K562 (cell line): ENCODE measurements around the gene ABHD5. TPM values are rescaled to one million over a fixed set of nuclear protein-coding genes. Genes with fewer than 3 reads are reported as not detected.

Experiments used
- ATAC-seq: fragments of 200-7000 bp; cut with Tn5 transposase; 3 replicates; pipeline ENCODE4 v1.9.1; 2020; ENCODE audit warnings: moderate library complexity
- BruUV-seq: library from RNA; stranded (reverse); fragments of 400-500 nt; replicated peaks from 2 replicates; lab custom pipeline; 2021; lab: Mats Ljungman, UMichigan
- CTCF ChIA-PET: fragments of 300-600 bp; formaldehyde crosslinking; extraction: SDS; loops from one replicate; lab custom pipeline; 2021; ENCODE audit warnings: low intra/inter-chr PET ratio; lab: Yijun Ruan, JAX
- POLR2A ChIA-PET: fragments of 300-600, 350-650 bp; sonication (Branson Sonifier 250); formaldehyde crosslinking; extraction: SDS; loops from one replicate; lab custom pipeline; 2021; ENCODE audit warnings: antibody characterized with exemption, inconsistent platforms; lab: Yijun Ruan, JAX
- DNase-seq, 4 experiments: peaks; one replicate each; pipeline versions ENCODE4 v3.0.0 to v3.0.0-alpha.2; 2011 to 2018; ENCODE audit warnings: low spot score in 3 of 4, mixed read lengths in 3 of 4; ENCODE audit errors: extremely low read depth in 1 of 4
- FAIRE-seq: peaks from 2 replicates; lab custom pipeline; 2011; peaks lifted over from hg19 to GRCh38; lab: Jason Lieb, UNC
- H2AFZ ChIP-seq: 2 replicates; pipeline ENCODE4 v1.6.0; 2011; ENCODE audit warnings: low read depth, low read length, control low read depth, inconsistent platforms
- H3K27ac ChIP-seq: fragments of 200-600 bp; 3 replicates; pipeline ENCODE4 v1.8.0; 2011; ENCODE audit warnings: low read depth, mild to moderate bottlenecking, control low read depth, inconsistent platforms, low read length, moderate library complexity, mixed read lengths; ENCODE audit errors: extremely low read depth
- H3K27me3 ChIP-seq, 2 experiments: fragments of 300-600 bp in 1 of 2; 2 replicates in 1 of 2; 3 replicates in 1 of 2; pipeline versions ENCODE4 v1.6.0 to v1.8.0; 2011; ENCODE audit warnings: inconsistent platforms in 2 of 2, low read length in 2 of 2, mild to moderate bottlenecking in 1 of 2, mixed read lengths in 1 of 2, moderate library complexity in 1 of 2; ENCODE audit not compliant: control insufficient read depth in 2 of 2, insufficient read depth in 2 of 2
- H3K36me3 ChIP-seq: fragments of 300-600 bp; 3 replicates; pipeline ENCODE4 v1.8.0; 2011; ENCODE audit warnings: mild to moderate bottlenecking, low read length, inconsistent platforms; ENCODE audit not compliant: control insufficient read depth, insufficient read depth
- H3K4me1 ChIP-seq, 2 experiments: fragments of 200-600 bp in 1 of 2; replicated peaks in 1 of 2; 2 replicates in 1 of 2; 3 replicates in 1 of 2; pipeline versions ENCODE4 v1.5.1 to v1.8.0; 2011; ENCODE audit warnings: inconsistent platforms in 2 of 2, low read length in 2 of 2, mild to moderate bottlenecking in 1 of 2, mixed read lengths in 1 of 2, moderate library complexity in 1 of 2; ENCODE audit not compliant: control insufficient read depth in 2 of 2, insufficient read depth in 2 of 2
- H3K4me2 ChIP-seq: 2 replicates; pipeline ENCODE4 v1.6.1; 2011; ENCODE audit warnings: low read length, control low read depth, inconsistent platforms, mixed read lengths; ENCODE audit not compliant: insufficient read depth
- H3K4me3 ChIP-seq: fragments of 200-600 bp; sonication (generic), shearing (Covaris generic); 2 replicates; pipeline ENCODE4 v1.5.1; 2016; ENCODE audit warnings: control low read depth, inconsistent platforms
- H3K79me2 ChIP-seq: fragments of 200-600 bp; 3 replicates; pipeline ENCODE4 v1.8.0; 2011; ENCODE audit warnings: low read length, inconsistent platforms; ENCODE audit not compliant: control insufficient read depth, insufficient read depth
- H3K9ac ChIP-seq, 2 experiments: 2 replicates each; pipeline versions ENCODE4 v1.6.0 to v1.6.1; 2011; ENCODE audit warnings: low read depth in 2 of 2, low read length in 2 of 2, control low read depth in 1 of 2, inconsistent platforms in 1 of 2, mild to moderate bottlenecking in 1 of 2, mixed read lengths in 1 of 2; ENCODE audit not compliant: insufficient read depth in 1 of 2
- H3K9me1 ChIP-seq: one replicate; pipeline ENCODE4 v1.6.0; 2011; ENCODE audit warnings: inconsistent platforms, mild to moderate bottlenecking, low read length, moderate library complexity; ENCODE audit not compliant: control insufficient read depth, insufficient read depth
- H3K9me3 ChIP-seq: replicated peaks from 2 replicates; pipeline ENCODE4 v1.5.1; 2011; ENCODE audit warnings: low read depth, low read length, inconsistent platforms; ENCODE audit not compliant: control insufficient read depth, insufficient read depth
- H4K20me1 ChIP-seq: replicated peaks from 2 replicates; pipeline ENCODE4 v1.6.1; 2011; ENCODE audit warnings: low read length, inconsistent platforms, mixed read lengths; ENCODE audit not compliant: control insufficient read depth, insufficient read depth
- ARID2 ChIP-seq: fragments of 450-650 bp; IDR thresholded peaks from 2 replicates; pipeline ENCODE4 v1.6.1; 2017; ENCODE audit warnings: antibody characterized with exemption, mild to moderate bottlenecking
- DPF2 ChIP-seq: fragments of 450-650 bp; IDR thresholded peaks from 2 replicates; pipeline ENCODE4 v1.6.1; 2016
- MEIS2 ChIP-seq: fragments of 450-650 bp; IDR thresholded peaks from 2 replicates; pipeline ENCODE4 v1.6.1; 2014; ENCODE audit warnings: mild to moderate bottlenecking; ENCODE audit not compliant: partially characterized antibody
- PCBP1 ChIP-seq: fragments of 200-400 bp; formaldehyde crosslinking; IDR thresholded peaks from 2 replicates; pipeline ENCODE4 v1.6.1; 2018; ENCODE audit warnings: mild to moderate bottlenecking, low read depth, low read length; ENCODE audit not compliant: poor library complexity, severe bottlenecking
- SRSF1 ChIP-seq: fragments of 200-400 bp; formaldehyde crosslinking; IDR thresholded peaks from 2 replicates; pipeline ENCODE4 v1.6.1; 2017; ENCODE audit warnings: mild to moderate bottlenecking, low read depth, low read length, moderate library complexity
- ZNF23 ChIP-seq: fragments of 250-450 bp; sonication (Bioruptor Pico); IDR thresholded peaks from 2 replicates; pipeline ENCODE4 v1.4.0; 2020; ENCODE audit warnings: mild to moderate bottlenecking
- ZSCAN32 ChIP-seq: fragments of 450-650 bp; formaldehyde crosslinking; IDR thresholded peaks from 2 replicates; pipeline ENCODE4 v1.4.0; 2020; ENCODE audit warnings: mild to moderate bottlenecking, moderate library complexity
- WGBS: fragments of 100-300 bp; shearing (Covaris generic); methylation state at CpG from one replicate; pipeline ENCODE4 v1.1.6; 2016; ENCODE audit warnings: low coverage, mixed read lengths; ENCODE audit not compliant: insufficient coverage; ENCODE audit errors: missing lambda C conversion rate; 5-methylcytosine and 5-hydroxymethylcytosine counted together
- in situ Hi-C: fragments of 300-500 bp; cut with MboI; formaldehyde crosslinking; loops from 4 replicates; pipeline ENCODE4 v1.15.0; 2018; ENCODE audit warnings: inconsistent platforms, mixed read lengths
- intact Hi-C: fragments of 100-400 bp; cut with micrococcal nuclease; formaldehyde crosslinking; loops from 2 replicates; pipeline ENCODE4 v1.14.2; 2022
- polyA plus RNA-seq, 8 experiments: library from polyadenylated mRNA; depleted of rRNA in 4 of 8; stranded (reverse) in 5 of 8; unstranded in 3 of 8; fragments of >200 nt; fragmentation: Nextera tagmentation in 2 of 8; fragmentation: Illumina TruSeq in 1 of 8; extraction: Ambion mirVana in 2 of 8; extraction: Trizol in 1 of 8; gene quantifications; 2 replicates each; pipeline versions ENCODE4 v1.2.1 to v1.2.3, GENCODE V29; 2011 to 2014; ENCODE audit warnings: inconsistent platforms in 1 of 8, missing spikeins in 1 of 8
- total RNA-seq, 7 experiments: library from RNA; depleted of rRNA in 6 of 7; stranded (reverse); fragments of >200 nt in 6 of 7; fragmentation: Illumina TruSeq in 2 of 7; extraction: Trizol in 2 of 7; gene quantifications; 2 replicates each; pipeline versions ENCODE4 v1.2.1 to v1.2.3, GENCODE V29; 2011 to 2021; ENCODE audit warnings: low replicate concordance in 1 of 7
- TF ChIP-seq, protein P1 (sequence below): fragments of 450-650 bp; formaldehyde crosslinking; IDR thresholded peaks from 2 replicates; pipeline ENCODE4 v1.4.0; 2020; ENCODE audit warnings: mild to moderate bottlenecking, mixed read lengths

The ABHD5 gene
- total and polyA plus RNA-seq, 9 of the 15 experiments (the other 6 are each of a cell fraction or from before 2014, with no cell fraction given) = 27.8 to 61.7 (median 39.9) TPM

GRCh38 chr3:43762451-43762850 is 71.7 kb downstream of the ABHD5 start:
- CTCF ChIA-PET = no interaction called here
- H3K4me2 ChIP-seq = no peak overlapping the region
- BruUV-seq = no TSS peak
- no peak overlapping the region for H2AFZ ChIP-seq
- WGBS = 10% methylated on average over 6 of the region's 6 CpGs
- H3K79me2 ChIP-seq = no peaks in the 10 kb centered on the region
- no peak overlapping the region for H3K9ac ChIP-seq
- FAIRE-seq = no peak
- H3K4me3 ChIP-seq = no peak overlapping the region
- no peak overlapping the region for H3K27ac ChIP-seq
- peaks cover 0 to 5% of the 10 kb centered on the region in 2 experiments; a peak in 3 of 5 replicates for H3K4me1 ChIP-seq
- H4K20me1 ChIP-seq = no peaks in the 10 kb centered on the region
- in situ Hi-C loops = no loop called here
- H3K9me1 ChIP-seq = no peaks in the 10 kb centered on the region
- H3K36me3 ChIP-seq = no peaks in the 10 kb centered on the region
- POLR2A ChIA-PET = interaction anchor here (0.6 to 1.7 kb wide), 2 partner anchors 10 to 11 kb away, joined by 3 to 5 read pairs; no protein-coding TSS in a partner anchor
- intact Hi-C loops = loop anchor here (10.0 kb wide), 1 partner anchor 538 kb away; no protein-coding TSS in a partner anchor
- H3K9me3 ChIP-seq = no peaks in the 10 kb centered on the region
- ATAC-seq = no peak
- H3K27me3 ChIP-seq = no peaks in the 10 kb centered on the region; a peak in 1 of 5 replicates
- DNase-seq = no peak
- TF ChIP-seq, protein P1, sequence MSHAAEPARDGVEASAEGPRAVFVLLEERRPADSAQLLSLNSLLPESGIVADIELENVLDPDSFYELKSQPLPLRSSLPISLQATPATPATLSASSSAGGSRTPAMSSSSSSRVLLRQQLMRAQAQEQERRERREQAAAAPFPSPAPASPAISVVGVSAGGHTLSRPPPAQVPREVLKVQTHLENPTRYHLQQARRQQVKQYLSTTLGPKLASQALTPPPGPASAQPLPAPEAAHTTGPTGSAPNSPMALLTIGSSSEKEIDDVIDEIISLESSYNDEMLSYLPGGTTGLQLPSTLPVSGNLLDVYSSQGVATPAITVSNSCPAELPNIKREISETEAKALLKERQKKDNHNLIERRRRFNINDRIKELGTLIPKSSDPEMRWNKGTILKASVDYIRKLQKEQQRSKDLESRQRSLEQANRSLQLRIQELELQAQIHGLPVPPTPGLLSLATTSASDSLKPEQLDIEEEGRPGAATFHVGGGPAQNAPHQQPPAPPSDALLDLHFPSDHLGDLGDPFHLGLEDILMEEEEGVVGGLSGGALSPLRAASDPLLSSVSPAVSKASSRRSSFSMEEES = peak; percentile 46
- TF ChIP-seq ZSCAN32 (CRISPR knock-in tag) (no peak), MEIS2 (peak; percentile 33)

GRCh38 chr3:43764056-43764455 is 73.3 kb downstream of the ABHD5 start:
- Histone ChIP-seq H2AFZ (no peak overlapping the region), H3K9ac (no peak overlapping the region), H3K4me3 (no peak overlapping the region), H3K36me3 (no peaks in the 10 kb centered on the region), H3K27ac (no peak overlapping the region), H3K27me3 (no peaks in the 10 kb centered on the region; a peak in 1 of 5 replicates), H3K4me1 (peaks cover 1 to 3% of the 10 kb centered on the region in 2 experiments; a peak in 3 of 5 replicates), H3K9me3 (no peaks in the 10 kb centered on the region), H3K79me2 (no peaks in the 10 kb centered on the region), H3K4me2 (no peak overlapping the region), H4K20me1 (no peaks in the 10 kb centered on the region), H3K9me1 (no peaks in the 10 kb centered on the region)
- BruUV-seq = no TSS peak
- 34% methylated on average over 2 of the region's 2 CpGs for WGBS
- DNase-seq (no peak), ATAC-seq (no peak), FAIRE-seq (no peak)
- ChIA-PET CTCF (no interaction called here), POLR2A (no interaction called here)
- in situ Hi-C loops = no loop called here
- intact Hi-C loops = loop anchor here (10.0 kb wide), 1 partner anchor 539 kb away; no protein-coding TSS in a partner anchor
- TF ChIP-seq ARID2 (no peak), DPF2 (no peak), ZNF23 (CRISPR knock-in tag) (no peak), PCBP1 (no peak), SRSF1 (no peak)
